H1 (cell line): ENCODE measurements around the gene UBR2. TPM values are rescaled to one million over a fixed set of nuclear protein-coding genes. Genes with fewer than 3 reads are reported as not detected.

Experiments
- CTCF ChIA-PET: fragments of 300-600 bp; sonication (Branson Sonifier 250); formaldehyde crosslinking; loops from one replicate; lab custom pipeline; 2021; ENCODE audit not compliant: partially characterized antibody; lab: Charles Lee
- POLR2A ChIA-PET: fragments of 300-600 bp; sonication (Branson Sonifier 250); formaldehyde crosslinking; loops from one replicate; lab custom pipeline; 2021; ENCODE audit warnings: inconsistent platforms; ENCODE audit not compliant: partially characterized antibody; lab: Charles Lee
- DNase-seq, 2 experiments: peaks; one replicate each; pipeline versions ENCODE4 v3.0.0 to v3.0.0-alpha.2; 2010 to 2022; ENCODE audit warnings: low spot score in 2 of 2, low read depth in 1 of 2, mixed read lengths in 1 of 2
- FAIRE-seq: peaks from 2 replicates; lab custom pipeline; 2011; peaks lifted over from hg19 to GRCh38; lab: Jason Lieb, UNC
- H2AFZ ChIP-seq: 2 replicates; pipeline ENCODE4 v1.8.1; 2012; ENCODE audit warnings: low read length, inconsistent platforms
- H2AK5ac ChIP-seq: 2 replicates; pipeline ENCODE4 v1.6.1; 2013; ENCODE audit warnings: low read depth, low read length
- H2BK120ac ChIP-seq: replicated peaks from 2 replicates; pipeline ENCODE3; 2013; ENCODE audit warnings: low read depth, low read length, inconsistent platforms
- H2BK12ac ChIP-seq: 2 replicates; pipeline ENCODE4 v1.6.1; 2013; ENCODE audit warnings: low read depth, low read length
- H2BK15ac ChIP-seq: 2 replicates; pipeline ENCODE4 v1.6.1; 2013; ENCODE audit warnings: low read length
- H2BK20ac ChIP-seq: 2 replicates; pipeline ENCODE4 v1.6.1; 2013; ENCODE audit warnings: low read length
- H2BK5ac ChIP-seq: 2 replicates; pipeline ENCODE4 v1.6.1; 2013; ENCODE audit warnings: low read depth, low read length
- H3K14ac ChIP-seq: 2 replicates; pipeline ENCODE4 v1.6.1; 2013; ENCODE audit warnings: inconsistent platforms; ENCODE audit not compliant: insufficient read length
- H3K18ac ChIP-seq: 2 replicates; pipeline ENCODE4 v1.6.1; 2013; ENCODE audit warnings: low read length; ENCODE audit errors: extremely low read depth
- H3K23ac ChIP-seq: 2 replicates; pipeline ENCODE4 v1.6.1; 2013; ENCODE audit warnings: inconsistent platforms; ENCODE audit not compliant: insufficient read length
- H3K23me2 ChIP-seq: 2 replicates; pipeline ENCODE4 v1.6.1; 2013; ENCODE audit warnings: low read depth, low read length
- H3K27ac ChIP-seq: 2 replicates; pipeline ENCODE4 v1.6.1; 2011; ENCODE audit warnings: low read depth, low read length, inconsistent platforms
- H3K27me3 ChIP-seq, 4 experiments: replicated peaks in 1 of 4; 1 replicate in 1 of 4; 2 replicates in 3 of 4; pipeline versions ENCODE4 v1.6.1 to v1.8.1; 2011 to 2013; ENCODE audit warnings: low read length in 3 of 4, mild to moderate bottlenecking in 3 of 4, inconsistent platforms in 2 of 4, mixed read lengths in 2 of 4, moderate library complexity in 1 of 4; ENCODE audit not compliant: control insufficient read depth in 3 of 4, insufficient read depth in 3 of 4; ENCODE audit errors: extremely low read depth in 1 of 4
- H3K36me3 ChIP-seq, 4 experiments: 2 replicates each; pipeline versions ENCODE4 v1.6.1 to v1.8.1; 2011 to 2013; ENCODE audit warnings: mild to moderate bottlenecking in 4 of 4, low read length in 3 of 4, moderate library complexity in 2 of 4, control low read depth in 1 of 4, inconsistent platforms in 1 of 4; ENCODE audit not compliant: insufficient read depth in 4 of 4, control insufficient read depth in 2 of 4
- H3K4ac ChIP-seq: replicated peaks from 2 replicates; pipeline ENCODE3; 2013; ENCODE audit warnings: low read length, low read depth, mixed read lengths, inconsistent platforms; ENCODE audit not compliant: insufficient read length
- H3K4me1 ChIP-seq, 4 experiments: replicated peaks in 1 of 4; 1 replicate in 1 of 4; 2 replicates in 3 of 4; pipeline versions ENCODE4 v1.6.1 to v1.8.1; 2011 to 2013; ENCODE audit warnings: low read length in 3 of 4, inconsistent platforms in 2 of 4, mixed read lengths in 1 of 4; ENCODE audit not compliant: insufficient read depth in 4 of 4, control insufficient read depth in 3 of 4
- H3K4me2 ChIP-seq, 2 experiments: 2 replicates each; pipeline versions ENCODE4 v1.6.1 to v1.8.1; 2011 to 2013; ENCODE audit warnings: low read depth in 2 of 2, low read length in 2 of 2, control low read depth in 1 of 2, inconsistent platforms in 1 of 2, mild to moderate bottlenecking in 1 of 2; ENCODE audit not compliant: insufficient read depth in 1 of 2
- H3K4me3 ChIP-seq, 4 experiments: fragments of 200-600, 300-600 bp in 1 of 4; sonication (generic), shearing (Covaris generic), sonication (Bioruptor Twin) in 1 of 4; 2 replicates each; pipeline versions ENCODE4 v1.5.1 to v1.8.1; 2011 to 2016; ENCODE audit warnings: low read length in 4 of 4, low read depth in 3 of 4, control low read depth in 2 of 4, inconsistent platforms in 2 of 4, mild to moderate bottlenecking in 2 of 4, mixed read lengths in 1 of 4, moderate library complexity in 1 of 4; ENCODE audit not compliant: insufficient read depth in 2 of 4; ENCODE audit errors: extremely low read depth in 1 of 4
- H3K56ac ChIP-seq: replicated peaks from 2 replicates; pipeline ENCODE3; 2013; ENCODE audit warnings: low read depth, mild to moderate bottlenecking, mixed read lengths, low read length, inconsistent platforms; ENCODE audit not compliant: insufficient read length
- H3K79me1 ChIP-seq: 2 replicates; pipeline ENCODE4 v1.6.1; 2013; ENCODE audit warnings: low read depth, low read length, control low read depth
- H3K79me2 ChIP-seq, 2 experiments: 2 replicates each; pipeline versions ENCODE4 v1.6.1 to v1.8.1; 2012 to 2013; ENCODE audit warnings: low read length in 2 of 2, mild to moderate bottlenecking in 2 of 2, inconsistent platforms in 1 of 2; ENCODE audit not compliant: insufficient read depth in 2 of 2, control insufficient read depth in 1 of 2
- H3K9ac ChIP-seq, 4 experiments: replicated peaks in 1 of 4; 1 replicate in 1 of 4; 2 replicates in 3 of 4; pipeline versions ENCODE4 v1.6.1 to v1.8.1; 2011 to 2013; ENCODE audit warnings: low read depth in 3 of 4, low read length in 3 of 4, control low read depth in 2 of 4, mild to moderate bottlenecking in 2 of 4, moderate library complexity in 2 of 4, inconsistent platforms in 1 of 4; ENCODE audit errors: extremely low read depth in 1 of 4
- H3K9me3 ChIP-seq, 2 experiments: 2 replicates each; pipeline versions ENCODE4 v1.6.1 to v1.8.1; 2012 to 2013; ENCODE audit warnings: mild to moderate bottlenecking in 2 of 2, moderate library complexity in 2 of 2, control low read depth in 1 of 2, inconsistent platforms in 1 of 2, low read depth in 1 of 2, low read length in 1 of 2, mixed read lengths in 1 of 2; ENCODE audit not compliant: insufficient read depth in 2 of 2
- H4K20me1 ChIP-seq, 2 experiments: replicated peaks in 1 of 2; 2 replicates each; pipeline versions ENCODE3 to v1.8.1; 2011 to 2013; ENCODE audit warnings: inconsistent platforms in 2 of 2, low read length in 2 of 2, mild to moderate bottlenecking in 1 of 2; ENCODE audit not compliant: insufficient read depth in 2 of 2, control insufficient read depth in 1 of 2
- H4K5ac ChIP-seq: 2 replicates; pipeline ENCODE4 v1.6.1; 2013; ENCODE audit warnings: low read length, low read depth, mixed read lengths, inconsistent platforms; ENCODE audit not compliant: insufficient read length
- H4K8ac ChIP-seq: 2 replicates; pipeline ENCODE4 v1.8.0; 2013; ENCODE audit warnings: mild to moderate bottlenecking, moderate library complexity, low read length, inconsistent platforms; ENCODE audit not compliant: insufficient read depth; ENCODE audit errors: extremely low read depth
- H4K91ac ChIP-seq: replicated peaks from 2 replicates; pipeline ENCODE3; 2013; ENCODE audit warnings: low read length, mixed read lengths, inconsistent platforms; ENCODE audit not compliant: insufficient read length
- CBX5 ChIP-seq: fragments of 300-800, 300-1000 bp; sonication (generic); IDR thresholded peaks from 2 replicates; pipeline ENCODE4 v1.7.1; 2016; ENCODE audit warnings: antibody characterized with exemption, low read length, low read depth
- CBX8 ChIP-seq: fragments of 300-800, 300-1000 bp; sonication (generic); IDR thresholded peaks from 2 replicates; pipeline ENCODE4 v1.7.1; 2016; ENCODE audit warnings: low read depth, low read length, borderline replicate concordance
- CEBPB ChIP-seq: IDR thresholded peaks from 2 replicates; pipeline ENCODE4 v1.6.1; 2012; ENCODE audit warnings: low read depth, low read length
- CHD2 ChIP-seq: IDR thresholded peaks from 2 replicates; pipeline ENCODE4 v1.6.1; 2012; ENCODE audit warnings: low read length, improper control_type of control experiment
- EP300 ChIP-seq, 2 experiments: IDR thresholded peaks; 1 replicate in 1 of 2; 2 replicates in 1 of 2; pipeline ENCODE4 v1.6.1; 2011 to 2012; ENCODE audit warnings: low read depth in 2 of 2, low read length in 2 of 2, mild to moderate bottlenecking in 2 of 2, borderline replicate concordance in 1 of 2, inconsistent platforms in 1 of 2, moderate library complexity in 1 of 2
- HDAC6 ChIP-seq: IDR thresholded peaks from one replicate; pipeline ENCODE4 v1.7.1; 2012; ENCODE audit warnings: low read depth, mild to moderate bottlenecking, inconsistent platforms, low read length, moderate library complexity
- KDM1A ChIP-seq: fragments of 200-600, 300-600 bp; sonication (generic); IDR thresholded peaks from 2 replicates; pipeline ENCODE4 v1.7.1; 2016; ENCODE audit warnings: mild to moderate bottlenecking, low read length, borderline replicate concordance
- SP4 ChIP-seq: IDR thresholded peaks from 2 replicates; pipeline ENCODE4 v1.6.1; 2012; ENCODE audit warnings: low read length, inconsistent platforms
- SUZ12 ChIP-seq: fragments of 200-600 bp; sonication (generic); IDR thresholded peaks from 2 replicates; pipeline ENCODE4 v1.6.1; 2012; ENCODE audit warnings: mild to moderate bottlenecking, inconsistent platforms, low read length, moderate library complexity, mixed read lengths
- WGBS, 2 experiments: shearing (Covaris generic) in 1 of 2; methylation state at CpG; one replicate each; pipeline versions ENCODE4 v1.1.6 to v1.1.7; 2013 to 2015; ENCODE audit warnings: low lambda C conversion rate in 2 of 2, mixed read lengths in 2 of 2, inconsistent platforms in 1 of 2, low coverage in 1 of 2, missing lambda C conversion rate in 1 of 2; ENCODE audit not compliant: insufficient replicate concordance in 2 of 2, insufficient coverage in 1 of 2, insufficient read length in 1 of 2; ENCODE audit errors: extremely low coverage in 1 of 2, missing lambda C conversion rate in 1 of 2; 5-methylcytosine and 5-hydroxymethylcytosine counted together
- polyA plus RNA-seq, 7 experiments: library from polyadenylated mRNA; depleted of rRNA in 3 of 7; stranded (reverse) in 5 of 7; unstranded in 2 of 7; fragments of >200 nt in 5 of 7; fragments of 200-250 nt in 2 of 7; gene quantifications; 1 replicate in 5 of 7; 2 replicates in 1 of 7; 4 replicates in 1 of 7; pipeline versions ENCODE4 v1.2.1 to v1.2.3, GENCODE V29; 2011 to 2013; ENCODE audit warnings: missing spikeins in 2 of 7, mixed read lengths in 2 of 7
- total RNA-seq: library from RNA; stranded (reverse); fragmentation: NEBNext Ultra II Directional; extraction: Animal tissue kit (Norgen Biotek cat#: 25700); gene quantifications from 2 replicates; pipeline ENCODE4 v1.2.1, GENCODE V29; 2021
- TF ChIP-seq, protein P1 (sequence below): IDR thresholded peaks from 2 replicates; pipeline ENCODE4 v1.6.1; 2012; ENCODE audit warnings: inconsistent platforms

Gene UBR2
- total and polyA plus RNA-seq, 2 of the 8 experiments (the other 6 are each of a cell fraction or from before 2014, with no cell fraction given) = 6.5 to 19.5 TPM

DNA sequence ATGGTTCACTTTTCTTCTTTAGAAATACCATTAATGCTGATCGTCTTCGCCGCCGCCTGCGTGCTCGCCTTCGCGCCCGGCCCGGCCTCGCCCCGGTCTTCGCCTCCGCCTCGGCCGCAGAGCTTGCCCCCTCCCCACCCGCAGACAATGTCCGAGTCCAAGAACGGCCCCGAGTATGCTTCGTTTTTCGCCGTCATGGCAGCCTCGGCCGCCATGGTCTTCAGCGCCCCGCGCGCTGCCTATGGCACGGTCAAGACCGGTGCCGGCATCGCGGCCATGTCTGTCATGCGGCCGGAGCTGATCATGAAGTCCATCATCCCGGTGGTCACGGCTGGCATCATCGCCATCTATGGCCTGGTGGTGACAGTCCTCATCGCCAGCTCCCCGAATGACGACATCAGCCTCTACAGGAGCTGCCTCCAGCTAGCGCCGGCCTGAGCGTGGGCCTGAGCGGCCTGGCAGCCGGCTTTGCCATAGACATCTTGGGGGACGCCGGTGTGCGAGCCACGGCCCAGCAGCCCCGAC, 163.3 kb downstream of the UBR2 start:
- no peak overlapping the region for H4K5ac ChIP-seq
- H3K9me3 ChIP-seq = no peaks in the 10 kb centered on the region
- no peak overlapping the region for H3K27ac ChIP-seq
- no peak overlapping the region for H3K4ac ChIP-seq
- no peak overlapping the region for H3K23ac ChIP-seq
- no peak overlapping the region for H3K9ac ChIP-seq
- H3K18ac ChIP-seq = no peak overlapping the region
- H4K20me1 ChIP-seq = no peaks in the 10 kb centered on the region
- no peak overlapping the region for H4K91ac ChIP-seq
- no peak for FAIRE-seq
- no peak overlapping the region for H2BK15ac ChIP-seq
- no peak overlapping the region for H3K4me2 ChIP-seq
- WGBS, 2 experiments = 95% methylated on average over 42 of the region's 52 CpGs; no CpG with 5 or more reads in 1 of the 2 experiments
- no peaks in the 10 kb centered on the region for H3K79me1 ChIP-seq
- no peaks in the 10 kb centered on the region for H3K4me1 ChIP-seq
- 0 out of 2 replicates have a peak overlapping the region, but pooled peaks have one; percentile 60 for H2BK12ac ChIP-seq
- H3K4me3 ChIP-seq = no peak overlapping the region
- H3K36me3 ChIP-seq = no peaks in the 10 kb centered on the region
- no peak overlapping the region for H3K14ac ChIP-seq
- peak overlapping the region; percentile 26; the same call in 1 of the 2 replicates for H4K8ac ChIP-seq
- POLR2A ChIA-PET = interaction anchor here (0.9 to 2.4 kb wide), 5 partner anchors 22 to 164 kb away, joined by 3 to 9 read pairs (median 6); partner anchors contain the start of gene RPL7L1
- no peaks in the 10 kb centered on the region for H3K23me2 ChIP-seq
- no peaks in the 10 kb centered on the region for H3K79me2 ChIP-seq
- no peak overlapping the region for H2BK120ac ChIP-seq
- H2BK20ac ChIP-seq = no peak overlapping the region
- no peak overlapping the region for H2AK5ac ChIP-seq
- no peaks in the 10 kb centered on the region for H3K27me3 ChIP-seq
- H2BK5ac ChIP-seq = no peak overlapping the region
- no peak for TF ChIP-seq HDAC6
- TF ChIP-seq CHD2 = no peak
- TF ChIP-seq EP300 (IDR thresholded peaks at IDR 0.05; ENCODE audit: borderline replicate concordance in 1 of 2, low read depth in 2 of 2, low read length in 2 of 2) = no peak
- no peak for TF ChIP-seq KDM1A
- TF ChIP-seq SP4 = no peak
- no peak for TF ChIP-seq CBX5
- TF ChIP-seq, protein P1, sequence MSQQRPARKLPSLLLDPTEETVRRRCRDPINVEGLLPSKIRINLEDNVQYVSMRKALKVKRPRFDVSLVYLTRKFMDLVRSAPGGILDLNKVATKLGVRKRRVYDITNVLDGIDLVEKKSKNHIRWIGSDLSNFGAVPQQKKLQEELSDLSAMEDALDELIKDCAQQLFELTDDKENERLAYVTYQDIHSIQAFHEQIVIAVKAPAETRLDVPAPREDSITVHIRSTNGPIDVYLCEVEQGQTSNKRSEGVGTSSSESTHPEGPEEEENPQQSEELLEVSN = no peak
- TF ChIP-seq CBX8 = no peak
- no peak for TF ChIP-seq SUZ12
- TF ChIP-seq CEBPB = no peak
- no peak overlapping the region for H3K56ac ChIP-seq
- CTCF ChIA-PET = interaction anchor here (0.5 to 7.5 kb wide), 28 partner anchors 9 to 173 kb away, joined by 3 to 87 read pairs (median 6); partner anchors contain the start of gene RPL7L1
- peak in 1 of 2 experiments; percentile 49 for DNase-seq
- peak overlapping the region; percentile 95; the same call in 1 of the 2 replicates for H2AFZ ChIP-seq
